Right renal pelvis (tissue), 4 donors: ENCODE results near the gene A2M. TPM values are rescaled to one million over a fixed set of nuclear protein-coding genes. Genes with fewer than 3 reads are reported as not detected.

Experiments
- DNase-seq, 4 donors: peaks; one replicate each; pipeline ENCODE4 v3.0.0-alpha.2; 2013; ENCODE audit warnings: low read depth in 4 of 4, low spot score in 3 of 4, missing footprints in 1 of 4
- polyA plus RNA-seq, 4 donors: library from polyadenylated mRNA; unstranded; fragments of 120-200 nt; gene quantifications; one replicate each; pipeline ENCODE4 v1.2.1, GENCODE V29; 2013; ENCODE audit not compliant: insufficient read length in 4 of 4

A2M gene
- polyA plus RNA-seq, 4 donors: 210 to 247 (median 246) TPM

- DNase-seq: no peak
These were observed 8.2 kb upstream of the A2M start for GRCh38 chr12:9123781-9124382.

- DNase-seq: no peak
These were observed 6.4 kb upstream of the A2M start for GRCh38 chr12:9122091-9122609.

GRCh38 chr12:9120487-9121184 is 4.9 kb upstream of the A2M start:
- no peak for DNase-seq

GRCh38 chr12:9118158-9118557 is 2.4 kb upstream of the A2M start:
- no peak for DNase-seq

- DNase-seq: no peak
These were observed 773 bp downstream of the A2M start for GRCh38 chr12:9114946-9115345.

- no peak for DNase-seq
These were observed 1.8 kb downstream of the A2M start for GRCh38 chr12:9113987-9114309.

- DNase-seq: no peak
These were observed 2.3 kb downstream of the A2M start for GRCh38 chr12:9113296-9113986.

- DNase-seq: no peak
These were observed 3.5 kb downstream of the A2M start for GRCh38 chr12:9112076-9112853.

- no peak for DNase-seq
These were observed 4.2 kb downstream of the A2M start for GRCh38 chr12:9111525-9111924.

- no peak for DNase-seq
These were observed 5.8 kb downstream of the A2M start for GRCh38 chr12:9109737-9110491.

GRCh38 chr12:9109213-9109522 is 6.6 kb downstream of the A2M start:
- no peak for DNase-seq

GRCh38 chr12:9108504-9109212 is 7.1 kb downstream of the A2M start:
- DNase-seq: no peak

GRCh38 chr12:9107542-9107873 is 8.2 kb downstream of the A2M start:
- no peak for DNase-seq

- no peak for DNase-seq
These were observed 8.8 kb downstream of the A2M start for GRCh38 chr12:9106610-9107541.

- no peak for DNase-seq
These were observed 9.7 kb downstream of the A2M start for GRCh38 chr12:9106067-9106466.

- no peak for DNase-seq
These were observed 10.8 kb downstream of the A2M start for GRCh38 chr12:9104767-9105423.

GRCh38 chr12:9104087-9104486 is 11.6 kb downstream of the A2M start:
- no peak for DNase-seq

GRCh38 chr12:9103050-9103849 is 12.5 kb downstream of the A2M start:
- DNase-seq: no peak
